A673 (cell line): ENCODE data around the gene THOP1. TPM values are rescaled to one million over a fixed set of nuclear protein-coding genes. Genes with fewer than 3 reads are reported as not detected.

Experiments used
- BruUV-seq: library from RNA; stranded (reverse); fragments of 400-500 nt; replicated peaks from 2 replicates; lab custom pipeline; 2021; lab: Mats Ljungman, UMichigan
- CTCF ChIA-PET: fragments of 300-600 bp; sonication (Branson Sonifier 250); formaldehyde crosslinking; loops from one replicate; lab custom pipeline; 2022; ENCODE audit warnings: antibody characterized with exemption; lab: Charles Lee
- POLR2A ChIA-PET: fragments of 300-600 bp; sonication (Branson Sonifier 250); formaldehyde crosslinking; loops from one replicate; lab custom pipeline; 2022; ENCODE audit warnings: antibody characterized with exemption; ENCODE audit not compliant: low non-redundant PET; lab: Charles Lee
- DNase-seq: peaks from one replicate; pipeline ENCODE4 v3.0.0-alpha.2; 2015; ENCODE audit warnings: low spot score
- H3K27ac ChIP-seq: fragments of 200-600 bp; sonication (generic); 2 replicates; pipeline ENCODE4 v1.5.1; 2016; ENCODE audit warnings: mixed run types, low read depth, mild to moderate bottlenecking, mixed read lengths, antibody characterized with exemption, low read length; ENCODE audit not compliant: poor library complexity, severe bottlenecking
- H3K27me3 ChIP-seq: fragments of 200-600 bp; sonication (generic); replicated peaks from 2 replicates; pipeline ENCODE4 v1.6.1; 2017; ENCODE audit warnings: mixed run types, low read depth, mild to moderate bottlenecking, mixed read lengths, antibody characterized with exemption, low read length; ENCODE audit not compliant: insufficient read depth, poor library complexity
- H3K36me3 ChIP-seq: fragments of 200-600 bp; sonication (generic); 2 replicates; pipeline ENCODE4 v1.6.1; 2016; ENCODE audit warnings: mixed run types, mild to moderate bottlenecking, mixed read lengths, antibody characterized with exemption, low read length; ENCODE audit not compliant: insufficient read depth, poor library complexity, severe bottlenecking
- H3K4me1 ChIP-seq: fragments of 200-600 bp; sonication (generic); 2 replicates; pipeline ENCODE4 v1.6.1; 2017; ENCODE audit warnings: mixed run types, mild to moderate bottlenecking, mixed read lengths, antibody characterized with exemption, low read length; ENCODE audit not compliant: insufficient read depth, poor library complexity, severe bottlenecking
- H3K4me3 ChIP-seq: fragments of 200-600 bp; sonication (generic); 2 replicates; pipeline ENCODE4 v1.5.1; 2016; ENCODE audit warnings: low read depth, mixed run types, mild to moderate bottlenecking, mixed read lengths, low read length; ENCODE audit not compliant: poor library complexity, severe bottlenecking
- H3K9me3 ChIP-seq: fragments of 200-600 bp; sonication (generic); 2 replicates; pipeline ENCODE4 v1.6.1; 2016; ENCODE audit warnings: mixed run types, low read depth, mild to moderate bottlenecking, mixed read lengths, antibody characterized with exemption, low read length; ENCODE audit not compliant: poor library complexity, severe bottlenecking
- EZH2 ChIP-seq: fragments of 200-600 bp; sonication (generic); IDR thresholded peaks from 2 replicates; pipeline ENCODE4 v1.6.1; 2017; ENCODE audit warnings: borderline replicate concordance, low read depth, mild to moderate bottlenecking, mixed read lengths, antibody characterized with exemption, low read length; ENCODE audit not compliant: poor library complexity, severe bottlenecking
- intact Hi-C: fragments of 100-400 bp; cut with micrococcal nuclease; formaldehyde crosslinking; loops from one replicate; pipeline ENCODE4 v1.10.0; 2022; ENCODE audit not compliant: unreplicated experiment
- total RNA-seq: library from RNA; stranded (reverse); gene quantifications from 2 replicates; pipeline ENCODE4 v1.2.3, GENCODE V29; 2021
- TF ChIP-seq, protein P1 (sequence below): fragments of 300-800, 200-600 bp; sonication (generic); conservative IDR thresholded peaks from 2 replicates; pipeline ENCODE4 v1.5.1; 2017; ENCODE audit warnings: low read depth, mild to moderate bottlenecking, antibody characterized with exemption, low read length, moderate library complexity, mixed read lengths

The THOP1 gene
- total RNA-seq, 1 experiment from 2014 or later: 186 TPM

DNA sequence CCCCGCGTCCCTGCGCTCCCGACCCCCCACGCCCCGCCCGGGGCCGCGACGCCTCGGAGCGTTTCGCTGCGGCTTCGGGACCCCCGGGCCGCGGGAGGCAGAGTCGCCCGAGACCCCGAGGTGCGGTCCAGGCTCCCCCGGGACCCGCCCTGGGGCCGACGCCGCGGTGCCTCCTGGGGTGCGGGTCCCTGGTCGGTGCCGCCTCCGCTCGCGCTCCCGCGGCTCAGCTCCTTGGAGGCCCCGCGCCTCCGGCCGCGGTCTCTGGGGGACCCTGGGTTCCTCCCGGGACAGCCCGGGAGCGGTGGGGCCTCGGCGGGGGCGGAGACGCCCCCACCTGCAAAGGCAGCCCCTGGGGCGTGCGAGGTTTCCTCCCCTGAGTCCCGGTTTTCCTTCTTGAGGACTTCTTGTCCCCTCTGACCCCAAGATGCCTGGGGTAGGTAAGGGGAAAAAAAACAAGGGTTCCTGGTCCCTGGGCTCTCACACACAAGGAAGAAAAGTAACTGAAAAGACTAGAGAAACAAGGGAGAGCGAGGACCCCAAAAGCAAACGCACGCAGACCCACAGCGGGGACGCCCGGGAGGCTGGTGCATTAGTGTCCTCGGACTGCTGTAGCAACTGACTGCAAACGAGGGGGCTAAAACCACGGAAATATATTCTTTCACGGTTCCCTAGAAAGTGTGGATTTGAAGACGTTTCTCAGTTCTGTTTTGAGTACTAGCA is 56.7 kb downstream of the THOP1 start:
- H3K4me1 ChIP-seq: no peaks in the 10 kb centered on the region
- POLR2A ChIA-PET: no interaction called here
- TF ChIP-seq, protein P1, sequence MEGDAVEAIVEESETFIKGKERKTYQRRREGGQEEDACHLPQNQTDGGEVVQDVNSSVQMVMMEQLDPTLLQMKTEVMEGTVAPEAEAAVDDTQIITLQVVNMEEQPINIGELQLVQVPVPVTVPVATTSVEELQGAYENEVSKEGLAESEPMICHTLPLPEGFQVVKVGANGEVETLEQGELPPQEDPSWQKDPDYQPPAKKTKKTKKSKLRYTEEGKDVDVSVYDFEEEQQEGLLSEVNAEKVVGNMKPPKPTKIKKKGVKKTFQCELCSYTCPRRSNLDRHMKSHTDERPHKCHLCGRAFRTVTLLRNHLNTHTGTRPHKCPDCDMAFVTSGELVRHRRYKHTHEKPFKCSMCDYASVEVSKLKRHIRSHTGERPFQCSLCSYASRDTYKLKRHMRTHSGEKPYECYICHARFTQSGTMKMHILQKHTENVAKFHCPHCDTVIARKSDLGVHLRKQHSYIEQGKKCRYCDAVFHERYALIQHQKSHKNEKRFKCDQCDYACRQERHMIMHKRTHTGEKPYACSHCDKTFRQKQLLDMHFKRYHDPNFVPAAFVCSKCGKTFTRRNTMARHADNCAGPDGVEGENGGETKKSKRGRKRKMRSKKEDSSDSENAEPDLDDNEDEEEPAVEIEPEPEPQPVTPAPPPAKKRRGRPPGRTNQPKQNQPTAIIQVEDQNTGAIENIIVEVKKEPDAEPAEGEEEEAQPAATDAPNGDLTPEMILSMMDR: no peak
- TF ChIP-seq EZH2: no peak
- H3K27me3 ChIP-seq: no peaks in the 10 kb centered on the region
- CTCF ChIA-PET: no interaction called here
- no TSS peak for BruUV-seq
- H3K27ac ChIP-seq: peak overlapping the region; percentile 95
- no peaks in the 10 kb centered on the region for H3K36me3 ChIP-seq
- intact Hi-C loops: no loop called here
- H3K4me3 ChIP-seq: peak overlapping the region; percentile 74
- peaks cover 10% of the 10 kb centered on the region for H3K9me3 ChIP-seq
- no peak for DNase-seq

DNA sequence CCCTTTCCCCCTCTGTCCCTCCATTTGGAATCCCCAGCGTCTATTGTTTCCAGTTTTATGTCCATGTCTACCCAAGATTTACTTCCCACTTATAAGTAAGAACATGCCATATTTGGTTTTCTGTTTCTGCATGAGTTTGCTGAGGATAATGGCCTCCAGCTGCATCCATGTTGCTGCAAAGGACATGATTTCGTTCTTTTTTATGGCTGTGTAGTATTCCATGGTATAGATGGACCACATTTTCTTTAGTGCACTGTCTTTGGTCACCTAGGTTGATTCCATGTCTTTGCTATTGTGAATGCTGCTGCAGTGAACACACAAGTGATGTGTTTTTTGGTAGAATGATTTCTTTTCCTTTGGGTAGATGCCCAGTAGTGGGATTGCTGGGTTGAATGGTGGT is 59.8 kb downstream of the THOP1 start:
- Histone ChIP-seq H3K27me3 (no peaks in the 10 kb centered on the region), H3K27ac (no peak overlapping the region), H3K9me3 (peaks cover 8% of the 10 kb centered on the region), H3K4me1 (no peaks in the 10 kb centered on the region), H3K36me3 (no peaks in the 10 kb centered on the region), H3K4me3 (no peak overlapping the region)
- no peak for DNase-seq
- no TSS peak for BruUV-seq
- TF ChIP-seq, protein P1: no peak
- no peak for TF ChIP-seq EZH2
- ChIA-PET CTCF (no interaction called here), POLR2A (no interaction called here)
- intact Hi-C loops: no loop called here

DNA sequence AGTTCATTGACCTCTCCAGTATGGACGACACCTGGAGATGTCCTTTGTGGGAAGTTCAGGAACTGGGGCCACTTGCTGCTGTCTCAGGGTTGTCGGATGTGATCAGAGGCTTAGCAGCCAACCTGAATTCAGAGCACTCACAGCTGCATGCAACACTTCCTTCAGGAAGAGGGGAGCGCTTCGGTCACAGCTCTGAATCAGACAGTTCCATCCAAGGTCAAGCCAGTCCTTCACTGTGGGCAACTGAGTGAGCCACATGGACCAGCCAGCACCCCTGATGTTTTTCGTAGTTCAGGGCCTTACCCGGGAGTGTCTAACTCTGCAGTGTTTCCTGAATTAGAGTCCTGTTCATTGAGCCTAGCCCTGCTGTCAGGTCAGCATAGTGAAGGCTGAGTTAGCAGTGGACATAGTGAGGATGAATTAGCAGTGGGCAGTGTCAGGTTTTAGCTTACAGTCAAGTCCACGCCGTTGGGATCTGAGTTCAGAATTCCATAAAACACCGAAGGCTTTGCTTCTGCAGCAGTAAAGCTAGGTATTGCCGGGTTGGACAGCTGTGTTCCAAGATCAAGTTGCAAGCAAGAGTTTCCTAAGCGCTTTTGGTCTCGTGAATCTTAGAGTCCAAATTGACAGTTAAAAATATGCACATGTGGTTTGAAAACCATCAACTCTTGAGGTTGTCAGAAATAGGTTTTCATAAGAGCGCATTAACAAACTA is 61.0 kb downstream of the THOP1 start:
- Histone ChIP-seq H3K4me1 (no peaks in the 10 kb centered on the region), H3K27ac (no peak overlapping the region), H3K36me3 (peaks cover 3% of the 10 kb centered on the region), H3K9me3 (peaks cover 19% of the 10 kb centered on the region), H3K27me3 (no peaks in the 10 kb centered on the region), H3K4me3 (no peak overlapping the region)
- ChIA-PET CTCF (no interaction called here), POLR2A (no interaction called here)
- no peak for DNase-seq
- no TSS peak for BruUV-seq
- no peak for TF ChIP-seq EZH2
- TF ChIP-seq, protein P1: no peak
- intact Hi-C loops: no loop called here
